Tibial artery (tissue), 4 donors: ENCODE data around the gene UNC79.

Source experiments
- DNase-seq, 2 donors: peaks; one replicate each; pipeline ENCODE4 v3.0.0-alpha.2; 2019
- H3K27ac ChIP-seq, 2 donors: fragments of 200-600 bp; sonication (generic) in 1 of 2; 1 replicate in 1 of 2; 2 replicates in 1 of 2; pipeline ENCODE4 v1.5.1; 2018 to 2019; ENCODE audit warnings: mild to moderate bottlenecking in 1 of 2
- H3K27me3 ChIP-seq, 2 donors: fragments of 200-600 bp; sonication (generic) in 1 of 2; one replicate each; pipeline versions ENCODE4 v1.5.1 to v1.6.0; 2016 to 2019
- H3K36me3 ChIP-seq, 3 donors: fragments of 200-600 bp; sonication (generic) in 2 of 3; one replicate each; pipeline ENCODE4 v1.5.1; 2016 to 2019; ENCODE audit warnings: mild to moderate bottlenecking in 2 of 3
- H3K4me1 ChIP-seq, 4 donors: fragments of 200-600 bp; sonication (generic) in 2 of 4; 1 replicate in 3 of 4; 2 replicates in 1 of 4; pipeline ENCODE4 v1.5.1; 2016 to 2019
- H3K4me3 ChIP-seq, 2 donors: fragments of 200-600 bp; sonication (generic) in 1 of 2; 1 replicate in 1 of 2; 2 replicates in 1 of 2; pipeline ENCODE4 v1.5.1; 2018 to 2019; ENCODE audit warnings: mild to moderate bottlenecking in 2 of 2
- H3K9me3 ChIP-seq, 3 donors: fragments of 200-600 bp; sonication (generic) in 1 of 3; one replicate each; pipeline ENCODE4 v1.5.1; 2016 to 2019
- intact Hi-C: fragments of 100-400 bp; cut with DNase I; formaldehyde crosslinking; loops from one replicate; pipeline ENCODE4 v1.15.0; 2023; ENCODE audit warnings: low total_unique reads
- TF ChIP-seq, protein P1 (sequence below), 2 experiments: fragments of 200-600 bp in 1 of 2; fragments of 450-650 bp in 1 of 2; IDR thresholded peaks; one replicate each; pipeline ENCODE4 v1.5.1; 2017 to 2019; ENCODE audit warnings: antibody characterized with exemption in 2 of 2, mild to moderate bottlenecking in 1 of 2, moderate library complexity in 1 of 2

The UNC79 gene

GRCh38 chr14:93717668-93718320 is 287.1 kb downstream of the UNC79 start:
- no peak for DNase-seq
- peaks cover 0 to 22% (median 7%) of the 10 kb centered on the region in 3 donors for H3K36me3 ChIP-seq
- intact Hi-C loops = no loop called here

DNA sequence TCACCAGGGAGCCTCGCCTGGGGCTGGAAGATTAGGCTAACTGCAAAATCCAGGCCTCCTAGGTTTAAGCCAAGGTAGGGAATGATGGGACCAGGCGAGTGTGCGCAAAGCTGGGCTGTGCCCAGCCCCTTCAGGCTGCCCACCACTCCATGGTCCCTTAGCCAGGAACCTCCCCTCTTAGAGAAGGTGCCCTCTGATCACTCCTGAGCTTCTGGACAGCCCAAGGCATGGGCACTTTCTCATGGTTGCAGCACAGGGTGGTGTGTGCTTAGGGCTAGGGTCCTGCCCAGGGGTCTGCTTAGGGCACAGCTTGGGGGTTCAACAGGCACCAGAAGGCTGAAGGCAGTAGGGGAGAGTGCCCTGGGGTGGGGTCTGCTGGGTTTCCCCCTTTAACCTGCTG is 288.5 kb downstream of the UNC79 start:
- DNase-seq = no peak
- H3K9me3 ChIP-seq = no peaks in the 10 kb centered on the region
- TF ChIP-seq, protein P1, sequence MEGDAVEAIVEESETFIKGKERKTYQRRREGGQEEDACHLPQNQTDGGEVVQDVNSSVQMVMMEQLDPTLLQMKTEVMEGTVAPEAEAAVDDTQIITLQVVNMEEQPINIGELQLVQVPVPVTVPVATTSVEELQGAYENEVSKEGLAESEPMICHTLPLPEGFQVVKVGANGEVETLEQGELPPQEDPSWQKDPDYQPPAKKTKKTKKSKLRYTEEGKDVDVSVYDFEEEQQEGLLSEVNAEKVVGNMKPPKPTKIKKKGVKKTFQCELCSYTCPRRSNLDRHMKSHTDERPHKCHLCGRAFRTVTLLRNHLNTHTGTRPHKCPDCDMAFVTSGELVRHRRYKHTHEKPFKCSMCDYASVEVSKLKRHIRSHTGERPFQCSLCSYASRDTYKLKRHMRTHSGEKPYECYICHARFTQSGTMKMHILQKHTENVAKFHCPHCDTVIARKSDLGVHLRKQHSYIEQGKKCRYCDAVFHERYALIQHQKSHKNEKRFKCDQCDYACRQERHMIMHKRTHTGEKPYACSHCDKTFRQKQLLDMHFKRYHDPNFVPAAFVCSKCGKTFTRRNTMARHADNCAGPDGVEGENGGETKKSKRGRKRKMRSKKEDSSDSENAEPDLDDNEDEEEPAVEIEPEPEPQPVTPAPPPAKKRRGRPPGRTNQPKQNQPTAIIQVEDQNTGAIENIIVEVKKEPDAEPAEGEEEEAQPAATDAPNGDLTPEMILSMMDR (IDR thresholded peaks at IDR 0.05) = no peak
- H3K4me3 ChIP-seq = no peak overlapping the region
- peaks cover 0 to 27% (median 7%) of the 10 kb centered on the region in 3 donors for H3K36me3 ChIP-seq
- H3K27me3 ChIP-seq = peaks cover 0 to 8% of the 10 kb centered on the region in 2 donors
- intact Hi-C loops = no loop called here
- H3K27ac ChIP-seq = no peak overlapping the region
- no peaks in the 10 kb centered on the region for H3K4me1 ChIP-seq

More at GRCh38 chr14:93717668-93718320, 287.1 kb downstream of the UNC79 start:
- Histone ChIP-seq H3K27ac (no peak overlapping the region), H3K4me1 (no peaks in the 10 kb centered on the region), H3K4me3 (no peak overlapping the region), H3K9me3 (no peaks in the 10 kb centered on the region), H3K27me3 (peaks cover 0 to 10% of the 10 kb centered on the region in 2 donors)
- TF ChIP-seq, protein P1 (IDR thresholded peaks at IDR 0.05) = no peak

- H3K27me3 ChIP-seq = peaks cover 0 to 4% of the 10 kb centered on the region in 2 donors
- intact Hi-C loops = no loop called here
- H3K27ac ChIP-seq = no peak overlapping the region
- DNase-seq = peak in 1 of 2 donors; percentile 48
- TF ChIP-seq, protein P1 (IDR thresholded peaks at IDR 0.05) = no peak
- H3K36me3 ChIP-seq = peaks cover 0 to 27% (median 7%) of the 10 kb centered on the region in 3 donors
- H3K4me1 ChIP-seq = no peaks in the 10 kb centered on the region
- no peak overlapping the region for H3K4me3 ChIP-seq
- H3K9me3 ChIP-seq = no peaks in the 10 kb centered on the region
Measured at GRCh38 chr14:93720076-93720815, 289.5 kb downstream of the UNC79 start.

DNA sequence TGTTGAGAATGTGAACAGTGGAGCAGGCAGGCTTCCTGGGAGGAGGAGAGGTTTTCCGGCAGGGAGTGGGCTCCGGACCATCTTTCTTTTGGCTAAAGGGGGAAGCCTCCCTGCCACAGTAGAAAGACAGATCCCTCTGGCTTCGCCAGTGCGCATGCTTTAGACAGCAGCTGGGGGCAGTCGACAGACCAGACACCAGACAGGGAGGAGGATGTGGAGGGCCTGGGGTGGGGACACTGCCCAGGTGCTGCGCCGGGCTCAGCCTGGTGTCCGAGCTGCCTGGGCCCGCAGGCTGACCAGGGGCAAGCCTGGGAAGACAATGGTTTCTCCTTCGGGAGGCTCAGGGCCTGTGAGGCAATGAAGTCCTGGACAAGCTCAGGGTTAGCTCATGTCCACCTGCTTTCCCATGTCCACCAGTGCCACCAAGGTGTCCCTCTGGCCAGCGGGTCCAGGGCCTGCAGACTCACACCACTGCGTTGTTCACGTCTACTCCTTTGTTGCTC is 290.3 kb downstream of the UNC79 start:
- no peaks in the 10 kb centered on the region for H3K9me3 ChIP-seq
- H3K4me3 ChIP-seq = no peak overlapping the region
- intact Hi-C loops = no loop called here
- peaks cover 0 to 32% (median 7%) of the 10 kb centered on the region in 3 donors for H3K36me3 ChIP-seq
- peak in 1 of 2 donors; percentile 55 for DNase-seq
- H3K4me1 ChIP-seq = no peaks in the 10 kb centered on the region
- no peaks in the 10 kb centered on the region for H3K27me3 ChIP-seq
- TF ChIP-seq, protein P1 (IDR thresholded peaks at IDR 0.05) = no peak
- no peak overlapping the region for H3K27ac ChIP-seq

- no peak overlapping the region for H3K27ac ChIP-seq
- H3K27me3 ChIP-seq = no peaks in the 10 kb centered on the region
- no peaks in the 10 kb centered on the region for H3K9me3 ChIP-seq
- intact Hi-C loops = no loop called here
- TF ChIP-seq, protein P1 (IDR thresholded peaks at IDR 0.05) = no peak
- H3K36me3 ChIP-seq = peaks cover 0 to 34% (median 7%) of the 10 kb centered on the region in 3 donors
- no peaks in the 10 kb centered on the region for H3K4me1 ChIP-seq
- peak in 1 of 2 donors; percentile 25 for DNase-seq
- no peak overlapping the region for H3K4me3 ChIP-seq
Measured at GRCh38 chr14:93723001-93723400, 292.3 kb downstream of the UNC79 start.
